ENCODE data around the gene TPCN2. TPM values are rescaled to one million over a fixed set of nuclear protein-coding genes. Genes with fewer than 3 reads are reported as not detected.

The TPCN2 gene
- total and polyA plus RNA-seq, 12 donors, result 3.1 to 21.6 (median 10.4) TPM

DNA sequence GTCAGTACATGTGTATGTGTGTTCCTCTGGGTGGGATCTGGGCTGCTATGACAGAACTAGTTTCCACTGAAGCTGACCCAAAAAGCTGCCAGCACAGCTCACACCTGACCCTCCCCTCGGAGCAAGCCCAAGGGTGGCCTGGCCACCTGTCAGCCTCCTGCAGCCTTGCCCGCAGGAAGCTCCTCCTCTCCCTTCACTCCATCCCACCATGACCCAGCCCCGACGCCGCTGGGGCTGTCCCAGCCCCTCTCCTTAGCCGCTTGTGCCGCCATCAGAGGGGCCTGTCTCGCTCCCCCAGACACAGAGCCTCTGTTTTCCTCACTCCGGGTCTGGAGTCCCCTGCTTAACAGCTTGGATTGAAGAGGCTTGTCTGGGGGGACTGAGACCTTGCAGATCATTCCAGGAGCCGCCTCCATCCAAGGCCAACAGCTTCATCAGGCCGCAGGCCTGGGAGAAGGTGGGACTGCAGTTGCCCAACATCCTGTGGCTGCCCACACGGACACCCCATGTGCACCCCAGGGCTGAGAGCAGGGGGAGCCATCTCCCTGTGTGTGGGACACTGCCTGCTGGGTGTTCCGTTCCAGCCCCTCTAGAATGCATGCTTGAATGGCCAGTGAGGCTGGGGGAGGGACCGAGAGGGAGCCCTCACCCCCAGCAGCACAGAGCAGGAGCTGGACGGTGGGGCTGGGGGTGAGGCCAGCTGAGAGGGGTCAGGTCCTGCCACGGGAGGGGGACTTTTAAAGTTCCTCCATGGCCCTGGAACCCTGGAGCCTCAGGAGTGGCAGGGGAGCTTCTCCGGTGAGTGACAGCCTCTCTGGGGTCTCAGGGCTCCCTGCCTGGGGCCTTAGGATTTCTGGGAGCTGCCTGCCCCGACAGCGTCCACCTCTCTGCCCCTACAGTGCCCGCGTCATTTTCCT, 36.4 kb upstream of the TPCN2 start:
- intact Hi-C loops (cut with DNase I), result no loop called here
- Histone ChIP-seq H3K9me3 (replicated peaks in 1 of 3) (no peaks in the 10 kb centered on the region), H3K4me3 (peak overlapping the region in 1 of 4 donors; percentile 39), H3K27me3 (peaks cover 16% of the 10 kb centered on the region), H3K36me3 (replicated peaks in 1 of 2) (no peaks in the 10 kb centered on the region), H3K27ac (peak overlapping the region in 2 of 5 donors; percentile 60 to 89), H3K4me1 (replicated peaks in 1 of 2) (no peaks in the 10 kb centered on the region)
- DNase-seq, result no peak
- TF ChIP-seq, protein P1, sequence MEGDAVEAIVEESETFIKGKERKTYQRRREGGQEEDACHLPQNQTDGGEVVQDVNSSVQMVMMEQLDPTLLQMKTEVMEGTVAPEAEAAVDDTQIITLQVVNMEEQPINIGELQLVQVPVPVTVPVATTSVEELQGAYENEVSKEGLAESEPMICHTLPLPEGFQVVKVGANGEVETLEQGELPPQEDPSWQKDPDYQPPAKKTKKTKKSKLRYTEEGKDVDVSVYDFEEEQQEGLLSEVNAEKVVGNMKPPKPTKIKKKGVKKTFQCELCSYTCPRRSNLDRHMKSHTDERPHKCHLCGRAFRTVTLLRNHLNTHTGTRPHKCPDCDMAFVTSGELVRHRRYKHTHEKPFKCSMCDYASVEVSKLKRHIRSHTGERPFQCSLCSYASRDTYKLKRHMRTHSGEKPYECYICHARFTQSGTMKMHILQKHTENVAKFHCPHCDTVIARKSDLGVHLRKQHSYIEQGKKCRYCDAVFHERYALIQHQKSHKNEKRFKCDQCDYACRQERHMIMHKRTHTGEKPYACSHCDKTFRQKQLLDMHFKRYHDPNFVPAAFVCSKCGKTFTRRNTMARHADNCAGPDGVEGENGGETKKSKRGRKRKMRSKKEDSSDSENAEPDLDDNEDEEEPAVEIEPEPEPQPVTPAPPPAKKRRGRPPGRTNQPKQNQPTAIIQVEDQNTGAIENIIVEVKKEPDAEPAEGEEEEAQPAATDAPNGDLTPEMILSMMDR (IDR thresholded peaks at IDR 0.05), result no peak
- TF ChIP-seq POLR2A (IDR thresholded peaks at IDR 0.05), result no peak
- WGBS, 4 donors, result 49 to 58% (median 54%) methylated on average over 14 to 21 of the region's 21 CpGs

DNA sequence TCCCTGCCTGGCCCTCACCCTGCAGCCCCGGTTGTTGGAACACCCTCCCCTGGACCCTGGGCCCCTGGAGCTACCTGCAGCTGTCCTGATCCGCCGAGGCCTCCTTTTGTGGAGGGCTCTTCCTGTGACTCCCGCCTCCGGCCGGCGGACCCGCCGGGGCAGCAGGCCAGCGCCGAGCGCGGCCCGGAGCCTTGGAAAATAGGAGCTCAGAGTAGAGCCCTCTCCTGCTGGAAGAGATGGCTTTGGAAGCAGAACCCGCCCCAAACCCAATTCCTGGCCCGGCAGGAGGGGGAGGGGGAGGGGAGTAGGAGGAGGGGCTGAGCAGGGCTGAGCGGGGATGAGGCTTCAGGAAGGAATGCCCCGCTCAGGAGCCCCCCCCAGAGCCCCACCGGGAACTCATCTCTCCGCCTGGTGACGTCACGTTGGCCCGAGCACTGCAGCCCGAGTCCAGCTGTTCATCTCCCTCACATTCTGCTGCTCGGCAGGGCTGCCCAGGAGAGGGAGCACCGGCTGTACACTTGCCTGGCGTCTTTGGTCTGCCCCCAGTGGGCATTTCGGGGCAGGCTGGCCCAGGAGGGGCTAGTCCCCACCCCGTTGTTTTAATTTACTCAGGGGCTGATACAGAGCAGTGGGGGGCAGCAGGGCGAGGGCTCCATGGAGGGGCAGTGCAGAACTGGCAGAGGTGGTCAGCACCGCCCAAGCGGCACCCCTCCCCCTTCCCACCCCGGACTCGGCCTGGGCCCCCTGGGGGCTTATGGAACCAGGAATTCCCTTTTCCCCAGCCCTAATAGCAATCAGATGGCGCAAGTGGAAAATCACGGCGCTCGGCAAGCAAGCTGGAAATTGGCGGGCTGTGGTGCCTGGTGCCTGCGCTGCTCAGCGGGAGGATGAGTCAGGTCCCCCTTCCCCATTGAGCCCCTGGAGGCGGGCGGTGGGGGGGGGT, 35.5 kb upstream of the TPCN2 start, which contains the start of gene MRGPRF:
MRGPRF (minus strand) TSS at position 238 of the 943 bp plus-strand sequence. CDS start 3,345 bp downstream, outside the sequence.
- intact Hi-C loops (cut with DNase I), result no loop called here

GRCh38 chr11:69014084-69014851, 34.5 kb upstream of the TPCN2 start:
- Histone ChIP-seq H3K9me3 (replicated peaks in 1 of 3) (no peaks in the 10 kb centered on the region), H3K36me3 (replicated peaks in 1 of 2) (no peaks in the 10 kb centered on the region), H3K4me3 (peak overlapping the region in 1 of 4 donors; percentile 39), H3K27me3 (peaks cover 16% of the 10 kb centered on the region), H3K27ac (peak overlapping the region in 2 of 5 donors; percentile 60 to 89), H3K4me1 (replicated peaks in 1 of 2) (no peaks in the 10 kb centered on the region)
- intact Hi-C loops (cut with DNase I), result no loop called here
- peak in 2 of 7 donors; percentile 29 to 67 for DNase-seq
- 58 to 69% (median 60%) methylated on average over 16 to 28 of the region's 28 CpGs for WGBS, 4 donors
- TF ChIP-seq POLR2A (IDR thresholded peaks at IDR 0.05), result no peak

More for the DNA sequence above, 35.5 kb upstream of the TPCN2 start, which contains the start of gene MRGPRF:
- Histone ChIP-seq H3K27ac (peak within 1 kb of the TSS in 3 of 5 donors; percentile 36 to 89 (median 60)), H3K36me3 (replicated peaks in 1 of 2) (no peaks in the 10 kb centered on the region), H3K4me3 (peak within 1 kb of the TSS in 1 of 4 donors; percentile 39), H3K9me3 (replicated peaks in 1 of 3) (no peaks in the 10 kb centered on the region), H3K4me1 (replicated peaks in 1 of 2) (no peaks in the 10 kb centered on the region), H3K27me3 (peaks cover 16% of the 10 kb centered on the region)
- WGBS, 4 donors, result 18 to 28% (median 24%) methylated on average over 19 to 43 of the region's 43 CpGs
- DNase-seq, result peak; percentile 23 to 82 (median 58)
- TF ChIP-seq, protein P1 (IDR thresholded peaks at IDR 0.05), result peak in 3 of 6 experiments; percentile 12 to 39 (median 35)
- no peak for TF ChIP-seq POLR2A (IDR thresholded peaks at IDR 0.05)

- Histone ChIP-seq H3K27ac (peak overlapping the region in 2 of 5 donors; percentile 60 to 89), H3K27me3 (peaks cover 16% of the 10 kb centered on the region), H3K4me3 (no peak overlapping the region), H3K36me3 (replicated peaks in 1 of 2) (no peaks in the 10 kb centered on the region), H3K9me3 (replicated peaks in 1 of 3) (no peaks in the 10 kb centered on the region), H3K4me1 (replicated peaks in 1 of 2) (no peaks in the 10 kb centered on the region)
- no peak for TF ChIP-seq POLR2A (IDR thresholded peaks at IDR 0.05)
- TF ChIP-seq, protein P1 (IDR thresholded peaks at IDR 0.05), result no peak
- intact Hi-C loops (cut with DNase I), result no loop called here
- DNase-seq, result no peak
- 69 to 80% (median 73%) methylated on average over 9 of the region's 9 CpGs for WGBS, 4 donors
Observed at GRCh38 chr11:69014898-69015549, 33.7 kb upstream of the TPCN2 start.
